HEK293 (cell line): ENCODE results near the gene ARF4.

Experiments
- ATF2 ChIP-seq: fragments of 450-650 bp; formaldehyde crosslinking; IDR thresholded peaks from 2 replicates; pipeline ENCODE4 v1.5.1; 2016; ENCODE audit warnings: missing biosample characterization, missing genetic modification characterization, low read depth
- BCL11A ChIP-seq: fragments of 450-650 bp; formaldehyde crosslinking; IDR thresholded peaks from 2 replicates; pipeline ENCODE4 v1.5.1; 2016; ENCODE audit warnings: low read depth, missing biosample characterization, missing genetic modification characterization
- GLI4 ChIP-seq: fragments of 450-650 bp; formaldehyde crosslinking; IDR thresholded peaks from 2 replicates; pipeline ENCODE4 v1.5.1; 2016; ENCODE audit warnings: missing biosample characterization, missing genetic modification characterization
- IKZF3 ChIP-seq: fragments of 450-650 bp; IDR thresholded peaks from 2 replicates; pipeline ENCODE4 v1.5.0; 2018; ENCODE audit warnings: missing biosample characterization, mild to moderate bottlenecking, missing genetic modification characterization, moderate library complexity
- KLF8 ChIP-seq: fragments of 450-650 bp; formaldehyde crosslinking; IDR thresholded peaks from 2 replicates; pipeline ENCODE4 v1.5.1; 2016; ENCODE audit warnings: missing biosample characterization, missing genetic modification characterization
- KLF9 ChIP-seq: fragments of 450-650 bp; formaldehyde crosslinking; IDR thresholded peaks from 2 replicates; pipeline ENCODE4 v1.5.1; 2016; ENCODE audit warnings: missing biosample characterization, missing genetic modification characterization, low read depth
- ZBTB1 ChIP-seq: fragments of 450-650 bp; formaldehyde crosslinking; IDR thresholded peaks from 2 replicates; pipeline ENCODE4 v1.5.1; 2016; ENCODE audit warnings: missing biosample characterization, missing genetic modification characterization
- ZBTB21 ChIP-seq: fragments of 450-650 bp; formaldehyde crosslinking; IDR thresholded peaks from 2 replicates; pipeline ENCODE4 v1.5.1; 2017; ENCODE audit warnings: missing biosample characterization, missing genetic modification characterization
- ZBTB26 ChIP-seq: fragments of 450-650 bp; formaldehyde crosslinking; optimal IDR thresholded peaks from 2 replicates; pipeline ENCODE3; 2016; ENCODE audit warnings: missing biosample characterization, mild to moderate bottlenecking, missing genetic modification characterization
- ZBTB44 ChIP-seq: fragments of 450-650 bp; IDR thresholded peaks from 2 replicates; pipeline ENCODE4 v1.5.1; 2018; ENCODE audit warnings: missing biosample characterization, mild to moderate bottlenecking, missing genetic modification characterization
- ZEB2 ChIP-seq: fragments of 450-650 bp; formaldehyde crosslinking; IDR thresholded peaks from 2 replicates; pipeline ENCODE4 v1.5.1; 2016; ENCODE audit warnings: missing biosample characterization, missing genetic modification characterization
- ZFP69B ChIP-seq: fragments of 450-650 bp; formaldehyde crosslinking; IDR thresholded peaks from 2 replicates; pipeline ENCODE4 v1.5.1; 2016; ENCODE audit warnings: missing biosample characterization, missing genetic modification characterization
- ZNF223 ChIP-seq: fragments of 450-650 bp; formaldehyde crosslinking; IDR thresholded peaks from 2 replicates; pipeline ENCODE4 v1.5.1; 2016; ENCODE audit warnings: missing biosample characterization, missing genetic modification characterization
- ZNF24 ChIP-seq: fragments of 450-650 bp; formaldehyde crosslinking; IDR thresholded peaks from 2 replicates; pipeline ENCODE4 v1.5.1; 2016; ENCODE audit warnings: missing biosample characterization, missing genetic modification characterization
- ZNF37A ChIP-seq: fragments of 450-650 bp; IDR thresholded peaks from 2 replicates; pipeline ENCODE4 v1.5.1; 2018; ENCODE audit warnings: missing biosample characterization, missing genetic modification characterization
- ZNF423 ChIP-seq: fragments of 450-650 bp; formaldehyde crosslinking; IDR thresholded peaks from 2 replicates; pipeline ENCODE4 v1.5.1; 2016; ENCODE audit warnings: missing biosample characterization, missing genetic modification characterization
- ZNF473 ChIP-seq: fragments of 450-650 bp; formaldehyde crosslinking; IDR thresholded peaks from 2 replicates; pipeline ENCODE4 v1.5.1; 2017; ENCODE audit warnings: missing biosample characterization, missing genetic modification characterization
- ZNF510 ChIP-seq: fragments of 450-650 bp; formaldehyde crosslinking; IDR thresholded peaks from 2 replicates; pipeline ENCODE4 v1.5.1; 2018; ENCODE audit warnings: mild to moderate bottlenecking, missing genetic modification characterization, missing biosample characterization; ENCODE audit not compliant: insufficient replicate concordance
- ZNF513 ChIP-seq: fragments of 450-650 bp; IDR thresholded peaks from 2 replicates; pipeline ENCODE4 v1.5.1; 2018; ENCODE audit warnings: missing biosample characterization, missing genetic modification characterization
- ZNF529 ChIP-seq: fragments of 450-650 bp; formaldehyde crosslinking; IDR thresholded peaks from 2 replicates; pipeline ENCODE4 v1.5.1; 2017; ENCODE audit warnings: missing genetic modification characterization, missing biosample characterization; ENCODE audit not compliant: insufficient replicate concordance
- ZNF530 ChIP-seq: fragments of 450-650 bp; formaldehyde crosslinking; IDR thresholded peaks from 2 replicates; pipeline ENCODE4 v1.5.1; 2016; ENCODE audit warnings: low read depth, missing biosample characterization, missing genetic modification characterization
- ZNF558 ChIP-seq: fragments of 450-650 bp; formaldehyde crosslinking; IDR thresholded peaks from 2 replicates; pipeline ENCODE4 v1.5.1; 2016; ENCODE audit warnings: missing biosample characterization, missing genetic modification characterization
- ZNF623 ChIP-seq: fragments of 450-650 bp; formaldehyde crosslinking; IDR thresholded peaks from 2 replicates; pipeline ENCODE4 v1.5.1; 2016; ENCODE audit warnings: missing biosample characterization, missing genetic modification characterization
- ZNF626 ChIP-seq: fragments of 450-650 bp; sonication (Bioruptor Pico); formaldehyde crosslinking; IDR thresholded peaks from 2 replicates; pipeline ENCODE4 v1.5.1; 2018; ENCODE audit warnings: missing biosample characterization, missing genetic modification characterization, inconsistent platforms
- ZNF660 ChIP-seq: fragments of 450-650 bp; IDR thresholded peaks from 2 replicates; pipeline ENCODE4 v1.5.1; 2018; ENCODE audit warnings: missing biosample characterization, mild to moderate bottlenecking, missing genetic modification characterization
- ZNF664 ChIP-seq: fragments of 450-650 bp; formaldehyde crosslinking; IDR thresholded peaks from 2 replicates; pipeline ENCODE4 v1.5.1; 2016; ENCODE audit warnings: missing biosample characterization, missing genetic modification characterization
- ZNF670 ChIP-seq: fragments of 450-650 bp; formaldehyde crosslinking; IDR thresholded peaks from 2 replicates; pipeline ENCODE4 v1.5.1; 2016; ENCODE audit warnings: missing biosample characterization, missing genetic modification characterization, low read depth
- ZNF704 ChIP-seq: fragments of 450-650 bp; formaldehyde crosslinking; IDR thresholded peaks from 2 replicates; pipeline ENCODE4 v1.5.1; 2016; ENCODE audit warnings: missing biosample characterization, missing genetic modification characterization
- ZNF76 ChIP-seq: fragments of 450-650 bp; formaldehyde crosslinking; IDR thresholded peaks from 2 replicates; pipeline ENCODE4; 2016; ENCODE audit warnings: low read depth, missing biosample characterization, missing genetic modification characterization, borderline replicate concordance
- ZNF785 ChIP-seq: fragments of 450-650 bp; formaldehyde crosslinking; IDR thresholded peaks from 2 replicates; pipeline ENCODE4 v1.5.1; 2016; ENCODE audit warnings: missing biosample characterization, missing genetic modification characterization
- ZNF791 ChIP-seq: fragments of 450-650 bp; formaldehyde crosslinking; IDR thresholded peaks from 2 replicates; pipeline ENCODE4 v1.5.1; 2016; ENCODE audit warnings: missing biosample characterization, missing genetic modification characterization
- TF ChIP-seq, protein P1 (sequence below): fragments of 450-650 bp; formaldehyde crosslinking; IDR thresholded peaks from 2 replicates; pipeline ENCODE4 v1.5.1; 2016; ENCODE audit warnings: missing biosample characterization, missing genetic modification characterization

ARF4 gene

GRCh38 chr3:57555738-57556458, 41.2 kb downstream of the ARF4 start, which contains the start of gene PDE12 (continued):
- TF ChIP-seq ZNF513 (tag by site-specific recombination) (peak; percentile 46; the same call in 1 of the 2 replicates), ZFP69B (tag by site-specific recombination) (peak; percentile 76; the same call in 1 of the 2 replicates), ZNF626 (tag by site-specific recombination) (no peak), KLF9 (tag by site-specific recombination) (peak; percentile 69), ZNF24 (peak; percentile 93), KLF8 (tag by site-specific recombination) (peak; percentile 91), ZNF223 (tag by site-specific recombination) (no peak), ZBTB26 (tag by site-specific recombination) (peak; percentile 64), ZNF76 (tag by site-specific recombination) (peak; percentile 79; the same call in 1 of the 2 replicates), ZBTB1 (tag by site-specific recombination) (no peak), ATF2 (tag by site-specific recombination) (peak; percentile 17; the same call in 1 of the 2 replicates), ZNF704 (tag by site-specific recombination) (0 out of 2 replicates have a peak, but pooled peaks have one; percentile 9), ZNF623 (tag by site-specific recombination) (no peak), ZNF529 (tag by site-specific recombination) (no peak), ZNF664 (tag by site-specific recombination) (peak; percentile 58; the same call in 1 of the 2 replicates), ZBTB44 (tag by site-specific recombination) (peak; percentile 62; the same call in 1 of the 2 replicates), ZNF785 (tag by site-specific recombination) (no peak), ZNF473 (no peak), BCL11A (tag by site-specific recombination) (peak; percentile 94), ZNF423 (no peak; the same call in 1 of the 2 replicates), ZNF558 (tag by site-specific recombination) (peak; percentile 77), ZNF530 (tag by site-specific recombination) (no peak), ZNF791 (tag by site-specific recombination) (no peak), ZNF660 (tag by site-specific recombination) (peak; percentile 69), ZNF670 (tag by site-specific recombination) (no peak), ZEB2 (tag by site-specific recombination) (peak; percentile 89), ZBTB21 (tag by site-specific recombination) (peak; percentile 80), IKZF3 (tag by site-specific recombination) (peak; percentile 56), ZNF37A (tag by site-specific recombination) (no peak), ZNF510 (no peak), GLI4 (tag by site-specific recombination) (peak; percentile 74; the same call in 1 of the 2 replicates)
- TF ChIP-seq, protein P1, sequence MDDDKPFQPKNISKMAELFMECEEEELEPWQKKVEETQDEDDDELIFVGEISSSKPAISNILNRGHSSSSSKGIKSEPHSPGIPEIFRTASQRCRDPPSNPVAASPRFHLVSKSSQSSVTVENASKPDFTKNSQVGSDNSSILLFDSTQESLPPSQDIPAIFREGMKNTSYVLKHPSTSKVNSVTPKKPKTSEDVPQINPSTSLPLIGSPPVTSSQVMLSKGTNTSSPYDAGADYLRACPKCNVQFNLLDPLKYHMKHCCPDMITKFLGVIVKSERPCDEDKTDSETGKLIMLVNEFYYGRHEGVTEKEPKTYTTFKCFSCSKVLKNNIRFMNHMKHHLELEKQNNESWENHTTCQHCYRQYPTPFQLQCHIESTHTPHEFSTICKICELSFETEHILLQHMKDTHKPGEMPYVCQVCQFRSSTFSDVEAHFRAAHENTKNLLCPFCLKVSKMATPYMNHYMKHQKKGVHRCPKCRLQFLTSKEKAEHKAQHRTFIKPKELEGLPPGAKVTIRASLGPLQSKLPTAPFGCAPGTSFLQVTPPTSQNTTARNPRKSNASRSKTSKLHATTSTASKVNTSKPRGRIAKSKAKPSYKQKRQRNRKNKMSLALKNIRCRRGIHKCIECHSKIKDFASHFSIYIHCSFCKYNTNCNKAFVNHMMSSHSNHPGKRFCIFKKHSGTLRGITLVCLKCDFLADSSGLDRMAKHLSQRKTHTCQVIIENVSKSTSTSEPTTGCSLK (tag by site-specific recombination), result no peak
